ENCODE measurements around the gene RELL1.

The RELL1 gene

DNA sequence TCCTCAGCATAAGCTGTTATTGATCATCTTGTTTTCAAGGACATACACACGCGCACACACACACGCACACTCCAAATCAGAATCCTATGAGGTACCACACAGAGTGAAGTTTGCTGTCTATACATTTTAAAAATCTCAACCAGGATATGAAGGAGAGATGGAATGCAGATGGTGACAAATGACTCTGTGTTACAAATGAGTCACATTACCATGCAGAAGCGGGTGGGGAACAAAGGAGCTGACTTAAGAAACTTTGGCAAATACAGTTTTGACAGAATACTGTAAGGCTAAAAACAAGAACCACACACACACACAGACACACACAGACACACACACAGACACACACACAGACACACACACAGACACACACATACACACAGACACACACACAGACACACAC, 81.7 kb downstream of the RELL1 start:
- in situ Hi-C loops (cut with HindIII; ENCODE audit: low sequenced_read_pairs): no loop called here

DNA sequence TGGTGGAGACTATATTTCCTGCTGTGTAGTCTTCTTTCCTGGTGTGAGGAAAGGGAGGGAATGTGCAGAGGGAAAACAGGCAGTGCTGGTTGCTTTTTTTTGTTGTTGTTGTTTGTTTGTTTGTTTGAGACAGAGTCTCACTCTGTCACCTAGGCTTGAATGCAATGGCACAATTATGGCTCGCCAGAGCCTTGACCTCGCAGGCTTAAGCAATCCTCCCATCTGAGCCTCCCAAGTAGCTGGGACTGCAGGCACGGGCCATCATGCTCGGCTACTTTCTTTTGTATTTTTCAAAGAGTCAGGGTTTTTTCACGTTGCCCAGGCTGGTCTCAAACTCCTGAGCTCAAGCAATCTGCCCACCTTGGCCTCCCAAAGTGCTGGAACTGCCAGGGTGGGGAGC, 82.5 kb downstream of the RELL1 start:
- in situ Hi-C loops (cut with HindIII; ENCODE audit: low sequenced_read_pairs): no loop called here

DNA sequence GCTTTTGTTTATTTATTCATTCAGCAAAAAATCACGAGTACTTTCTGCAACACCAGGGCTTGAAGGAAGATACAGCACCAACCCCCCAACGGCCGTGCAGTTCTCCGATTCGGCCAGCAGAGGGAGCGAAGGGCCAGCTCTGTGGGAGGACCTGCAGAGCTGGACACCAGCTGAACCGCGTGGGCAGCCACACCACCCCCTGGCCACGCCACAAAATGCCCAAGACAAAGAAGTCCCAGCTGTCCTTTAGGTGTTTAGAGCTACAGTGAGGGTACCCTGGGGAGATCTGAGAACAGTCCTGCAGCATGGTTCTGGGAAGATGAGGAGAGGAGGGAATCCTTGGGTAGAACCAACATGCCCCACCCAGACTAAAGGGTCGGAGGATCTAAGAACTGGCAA, 83.1 kb downstream of the RELL1 start:
- in situ Hi-C loops (cut with HindIII; ENCODE audit: low sequenced_read_pairs): no loop called here

DNA sequence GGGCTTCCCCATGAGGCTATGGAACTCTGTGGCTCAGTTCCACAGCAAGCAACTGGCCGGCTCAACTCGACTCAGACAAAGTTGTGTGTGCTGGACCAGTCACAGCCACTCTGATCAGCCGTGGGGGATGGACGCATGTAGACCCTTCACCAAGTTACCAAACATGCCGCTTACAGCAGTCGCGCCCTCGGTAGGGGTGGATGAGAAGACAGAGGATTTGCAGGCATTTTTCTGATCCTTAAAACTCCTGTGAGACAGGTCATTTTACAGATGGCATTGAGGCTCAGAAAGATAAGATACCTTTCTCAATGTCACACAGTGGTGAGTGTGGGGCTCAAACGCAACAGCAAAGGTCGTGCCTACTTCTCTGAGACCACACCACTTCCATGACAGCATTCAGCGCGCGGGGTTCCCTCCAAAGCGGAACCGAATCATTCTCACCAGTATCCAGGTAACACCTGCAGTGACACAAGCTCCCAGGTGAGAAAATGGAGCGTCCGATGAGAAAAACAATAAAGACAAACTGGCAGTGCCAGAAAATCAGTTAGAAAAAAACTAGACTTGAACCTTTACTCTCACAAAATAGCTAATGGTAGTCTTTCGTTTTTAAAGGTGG, 83.6 kb downstream of the RELL1 start:
- in situ Hi-C loops (cut with HindIII; ENCODE audit: low sequenced_read_pairs): no loop called here

DNA sequence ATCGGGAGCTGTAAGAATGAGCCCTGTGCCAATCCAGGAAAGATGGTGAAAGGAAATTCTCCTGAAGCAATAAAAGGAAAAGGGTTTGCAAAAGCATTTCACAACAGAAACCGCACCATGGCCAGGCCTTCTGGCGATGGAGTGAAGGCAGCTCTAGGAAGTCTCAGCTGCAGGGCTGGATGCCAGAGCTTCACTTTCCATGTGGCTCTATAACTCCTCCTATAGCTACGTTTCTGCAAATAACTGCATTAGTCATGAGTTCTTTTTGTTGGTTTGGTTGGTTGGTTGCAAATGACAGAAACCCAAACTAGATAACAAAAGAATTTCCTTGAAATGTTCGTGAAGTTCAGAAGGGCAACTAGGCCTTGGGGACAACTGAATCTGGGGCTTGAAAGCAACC, 84.6 kb downstream of the RELL1 start:
- in situ Hi-C loops (cut with HindIII; ENCODE audit: low sequenced_read_pairs): no loop called here

DNA sequence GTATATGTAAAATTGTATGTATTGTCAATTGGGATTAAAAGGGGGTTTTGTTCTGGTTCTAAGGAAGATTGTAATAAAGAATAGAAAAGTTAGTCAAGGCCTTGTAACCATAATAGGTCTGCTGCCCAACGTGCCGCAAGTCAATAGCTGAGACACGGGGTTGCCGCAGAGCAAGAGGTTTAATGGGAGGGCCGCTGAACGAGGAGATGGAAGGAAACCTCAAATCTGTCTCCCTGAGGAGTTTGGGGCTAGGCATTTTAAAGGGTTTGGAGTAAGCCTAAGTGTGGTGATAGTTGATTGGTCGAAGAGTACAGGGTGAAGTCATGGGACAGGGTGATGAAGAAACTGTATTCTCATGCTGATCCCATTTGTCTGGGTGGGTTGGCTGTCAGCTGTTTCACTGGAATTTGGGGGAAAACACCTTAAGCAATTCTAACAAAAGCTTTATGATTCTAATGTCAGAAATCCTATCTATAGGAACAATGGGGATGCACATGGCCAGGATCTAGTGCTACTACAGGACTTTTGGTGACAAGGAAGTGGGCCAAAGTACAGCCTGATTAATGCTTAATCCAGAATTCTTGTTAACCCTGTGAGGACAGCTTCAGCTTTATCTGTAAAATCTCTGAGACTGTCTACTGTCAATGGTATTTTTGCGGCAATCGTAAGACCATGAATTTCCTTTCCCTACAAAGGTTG, 86.9 kb downstream of the RELL1 start:
- in situ Hi-C loops (cut with HindIII; ENCODE audit: low sequenced_read_pairs): no loop called here

DNA sequence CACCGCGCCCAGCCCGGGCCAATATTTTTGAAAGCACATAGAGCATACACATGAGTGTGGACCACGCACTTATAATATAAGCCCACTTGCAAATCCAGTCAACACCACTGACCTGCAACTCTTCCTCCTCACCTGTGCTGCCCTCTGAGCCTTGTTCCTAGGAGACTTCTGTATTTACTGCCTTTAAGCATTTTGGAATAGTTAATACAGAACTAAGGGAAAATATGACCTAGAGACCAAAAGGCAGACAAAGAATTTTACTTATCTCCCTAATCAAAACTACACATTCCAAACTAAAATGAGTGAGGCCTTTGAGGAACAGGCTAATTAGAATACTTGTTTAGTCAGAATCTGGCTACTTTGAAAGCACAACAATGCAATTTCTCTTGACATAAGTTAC, 89.1 kb downstream of the RELL1 start:
- in situ Hi-C loops (cut with HindIII; ENCODE audit: low sequenced_read_pairs): no loop called here

DNA sequence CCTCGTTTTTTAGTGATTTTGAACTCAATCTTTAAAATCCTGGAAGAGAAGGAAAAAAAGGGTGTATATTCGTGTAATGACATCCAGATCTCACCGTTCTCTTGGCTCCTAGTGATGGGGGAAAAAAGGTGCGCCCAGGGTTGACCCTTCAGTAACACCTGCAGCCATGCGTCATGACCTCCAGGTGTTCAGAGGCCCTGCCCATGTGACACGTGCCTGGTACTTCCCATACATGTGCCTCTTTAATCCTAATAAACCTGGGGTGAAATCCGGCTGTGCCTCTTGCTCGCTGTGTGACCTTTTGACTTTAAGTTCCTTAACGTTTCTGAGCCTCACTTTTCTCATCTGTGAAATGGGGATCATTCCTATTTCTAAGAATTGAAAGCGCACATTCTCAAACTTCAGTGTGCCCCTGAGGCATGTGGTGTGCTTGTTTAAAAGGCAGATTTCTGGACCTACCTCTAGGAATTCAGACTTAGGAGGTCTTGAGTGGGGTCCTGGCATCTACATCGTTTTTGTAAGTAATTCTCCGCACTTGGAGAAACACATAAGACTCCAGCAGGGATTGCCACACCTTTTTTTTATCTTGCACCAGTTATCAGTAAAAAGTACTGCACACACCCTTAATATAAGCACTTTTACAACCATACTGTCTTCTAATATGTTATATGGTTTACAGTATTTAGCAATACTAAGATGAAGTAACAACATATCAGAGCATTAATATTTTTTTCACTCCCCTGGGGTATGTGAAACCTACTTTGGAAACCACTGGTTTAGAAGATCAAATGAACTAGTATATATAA, 90.1 kb downstream of the RELL1 start:
- in situ Hi-C loops (cut with HindIII; ENCODE audit: low sequenced_read_pairs): no loop called here

DNA sequence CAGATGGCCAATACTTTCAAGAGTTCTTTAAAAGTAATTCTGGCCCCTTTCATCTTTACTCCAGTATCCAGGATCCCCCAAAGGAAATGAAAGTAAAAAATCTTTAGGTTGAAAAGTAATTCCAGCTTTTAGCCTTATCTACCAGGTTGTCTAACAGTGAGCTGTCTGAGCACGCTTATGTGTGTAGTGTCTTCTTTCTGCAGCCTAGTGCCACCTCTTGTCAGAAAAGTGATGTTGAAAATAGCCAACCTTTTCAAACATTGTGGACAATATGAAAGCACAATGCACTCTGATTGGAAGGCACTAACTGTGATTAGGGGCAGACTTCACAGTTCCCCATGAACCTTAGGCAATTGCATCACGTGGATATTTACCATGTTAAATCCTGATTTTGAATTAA, 92.1 kb downstream of the RELL1 start:
- in situ Hi-C loops (cut with HindIII; ENCODE audit: low sequenced_read_pairs): no loop called here

DNA sequence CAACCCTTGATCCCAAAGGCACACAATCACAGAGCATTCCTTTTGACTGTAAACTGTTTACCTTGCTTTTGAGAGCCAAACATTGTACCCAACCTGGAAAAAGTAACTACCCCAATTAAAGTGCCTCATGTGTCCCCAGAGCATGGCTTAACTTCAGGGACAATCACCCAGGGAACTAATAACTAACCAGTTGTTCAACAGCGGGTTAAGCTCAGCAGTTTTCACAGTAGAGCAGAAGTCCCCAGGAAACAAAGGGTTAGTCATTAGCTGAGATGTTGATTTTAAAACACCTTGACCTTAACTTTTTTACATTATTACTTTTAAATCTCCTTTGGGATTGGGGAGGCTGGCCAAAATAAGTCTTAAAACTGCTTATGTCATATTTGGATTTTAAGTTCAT, 94.8 kb downstream of the RELL1 start:
- in situ Hi-C loops (cut with HindIII; ENCODE audit: low sequenced_read_pairs): no loop called here

DNA sequence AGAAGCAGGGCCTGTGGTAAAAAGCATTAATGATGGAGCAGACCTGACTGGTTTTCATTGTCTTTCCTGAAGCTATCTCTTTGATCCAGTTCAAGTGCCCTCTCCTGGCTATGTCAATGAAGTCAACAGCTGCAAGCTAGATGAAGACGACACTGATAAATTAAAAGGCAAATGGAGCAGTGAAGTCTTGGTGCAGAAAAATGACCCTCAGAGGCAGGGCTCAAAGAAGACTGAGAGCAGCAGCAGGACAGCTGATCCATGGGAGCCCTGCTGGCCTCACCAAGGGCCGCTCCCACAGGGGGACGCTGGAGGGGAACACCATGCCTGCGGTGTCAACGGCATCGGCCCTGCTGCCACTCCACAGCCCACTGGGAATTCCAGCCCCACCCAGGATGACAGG, 96.2 kb downstream of the RELL1 start:
- in situ Hi-C loops (cut with HindIII; ENCODE audit: low sequenced_read_pairs): no loop called here

DNA sequence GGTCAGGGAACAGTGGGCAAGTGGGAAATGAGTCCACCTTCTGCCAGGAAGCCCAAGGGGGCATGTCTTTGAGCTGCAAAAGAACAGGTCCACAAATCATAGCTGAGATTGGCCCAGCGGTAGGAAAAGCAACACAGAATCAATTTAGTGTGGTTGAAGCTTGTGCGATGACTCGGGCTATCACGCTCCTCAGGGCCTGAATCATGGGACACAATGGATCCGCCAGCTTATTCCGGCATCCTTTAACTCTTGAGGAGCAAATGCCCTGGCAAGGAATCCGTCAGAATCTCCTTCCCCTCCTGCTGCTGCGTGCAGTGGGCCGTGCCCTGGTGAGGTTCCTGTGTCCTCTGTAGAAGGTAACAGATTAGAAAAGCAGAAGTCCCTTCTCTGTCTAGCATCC, 98.0 kb downstream of the RELL1 start:
- in situ Hi-C loops (cut with HindIII; ENCODE audit: low sequenced_read_pairs): no loop called here

DNA sequence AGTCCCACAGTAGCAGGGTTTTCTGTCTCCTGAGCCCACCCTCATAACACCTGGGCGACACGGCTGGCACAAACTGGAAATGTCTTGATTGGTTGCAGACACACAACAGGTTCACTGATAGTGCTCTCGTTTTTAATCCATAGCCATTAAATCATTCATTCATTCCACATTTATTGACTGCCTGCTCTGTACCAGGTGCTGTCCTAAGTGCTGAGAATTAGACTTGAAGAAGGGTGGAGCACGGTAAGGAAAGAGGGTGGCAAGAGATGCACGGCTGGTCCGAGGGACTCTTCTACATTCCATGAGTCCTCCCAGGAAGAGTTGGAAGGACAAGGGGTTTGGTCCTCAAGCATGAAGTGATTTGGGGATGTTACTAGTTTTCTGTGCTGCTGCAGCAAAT, 100.0 kb downstream of the RELL1 start:
- in situ Hi-C loops (cut with HindIII; ENCODE audit: low sequenced_read_pairs): no loop called here

DNA sequence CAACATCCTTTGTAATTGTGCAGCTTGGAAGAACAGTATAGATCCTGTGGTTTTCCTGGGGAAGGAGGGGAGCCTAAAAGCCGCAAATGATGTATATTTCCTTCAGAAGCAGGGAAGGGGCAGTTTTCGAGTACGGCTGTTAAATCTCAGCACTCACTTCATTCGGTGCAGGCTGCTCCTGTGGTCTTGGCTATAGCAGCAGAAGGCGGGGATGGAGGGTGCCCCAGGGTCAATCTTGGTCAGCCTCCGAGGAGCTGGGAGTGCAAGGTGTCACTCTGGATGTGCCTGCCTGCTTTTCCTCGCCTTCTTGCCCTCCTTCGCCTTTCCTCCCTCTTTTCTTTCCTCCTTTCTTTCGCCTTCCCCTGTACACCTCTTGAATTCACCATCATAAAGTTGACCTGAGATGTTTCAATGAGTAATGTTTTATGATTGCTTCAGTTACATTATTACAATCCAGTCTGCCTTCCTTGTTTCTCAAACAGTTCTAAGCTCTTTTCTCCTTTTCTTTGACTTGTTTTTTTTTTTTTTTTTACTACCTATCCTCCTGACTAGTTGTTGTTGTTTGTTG, 101.6 kb downstream of the RELL1 start:
- in situ Hi-C loops (cut with HindIII; ENCODE audit: low sequenced_read_pairs): no loop called here

DNA sequence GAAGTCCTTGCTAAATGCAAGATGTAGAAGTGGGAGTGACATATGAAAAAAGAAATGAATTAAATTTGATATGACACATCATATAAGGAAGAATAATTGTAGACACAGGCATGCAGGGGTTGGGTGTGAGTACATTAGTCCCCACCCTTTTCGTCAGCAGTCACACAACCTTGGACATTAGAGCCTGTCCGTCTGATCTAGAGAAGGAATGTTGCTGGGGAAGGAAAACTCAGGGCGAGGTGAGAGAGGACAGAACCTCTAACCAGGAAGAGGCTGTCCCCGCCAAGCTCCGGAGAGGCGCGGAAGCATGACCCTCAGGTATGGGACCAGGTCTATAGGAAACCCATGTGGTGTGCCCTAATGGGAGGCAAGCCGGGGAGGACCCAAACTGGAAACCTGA, 102.1 kb downstream of the RELL1 start:
- in situ Hi-C loops (cut with HindIII; ENCODE audit: low sequenced_read_pairs): no loop called here

DNA sequence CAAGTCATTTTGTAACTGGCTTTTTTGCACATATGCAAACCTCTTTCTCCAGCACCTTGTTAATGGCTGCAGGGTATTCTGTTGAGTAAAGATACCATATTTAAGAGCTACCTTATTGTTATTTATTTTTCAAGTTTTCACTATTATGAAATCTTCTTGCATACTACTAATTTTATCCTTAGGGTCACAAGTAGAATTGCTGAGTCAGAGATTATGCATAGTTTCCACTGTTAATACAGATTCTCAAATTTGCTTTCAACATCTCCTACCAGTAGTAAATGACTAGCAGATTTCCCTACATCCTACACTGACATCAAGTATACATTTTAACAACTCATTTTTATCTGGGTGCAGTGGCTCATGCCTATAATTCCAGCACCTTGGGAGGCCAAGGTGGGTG, 112.6 kb downstream of the RELL1 start:
- in situ Hi-C loops (cut with HindIII; ENCODE audit: low sequenced_read_pairs): no loop called here

DNA sequence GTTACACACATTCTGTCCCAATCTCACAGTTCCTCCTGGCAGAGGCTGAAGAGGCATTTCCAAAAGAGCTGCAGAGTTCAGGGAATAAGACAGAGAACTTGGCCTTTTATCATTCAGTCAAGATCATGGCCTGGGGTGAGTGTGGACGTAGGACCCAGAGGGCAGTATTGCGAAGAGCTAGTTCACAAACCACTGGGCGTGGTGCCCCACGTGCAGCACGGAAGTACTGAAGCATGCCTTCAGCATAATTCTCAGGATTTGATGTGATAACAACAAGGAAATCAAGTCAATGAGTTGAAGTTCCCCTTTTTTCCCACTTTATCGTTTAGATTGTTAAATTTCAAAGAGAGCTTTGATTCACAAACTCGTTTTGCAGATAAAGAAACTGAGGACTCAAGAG, 117.7 kb downstream of the RELL1 start:
- in situ Hi-C loops (cut with HindIII; ENCODE audit: low sequenced_read_pairs): no loop called here

DNA sequence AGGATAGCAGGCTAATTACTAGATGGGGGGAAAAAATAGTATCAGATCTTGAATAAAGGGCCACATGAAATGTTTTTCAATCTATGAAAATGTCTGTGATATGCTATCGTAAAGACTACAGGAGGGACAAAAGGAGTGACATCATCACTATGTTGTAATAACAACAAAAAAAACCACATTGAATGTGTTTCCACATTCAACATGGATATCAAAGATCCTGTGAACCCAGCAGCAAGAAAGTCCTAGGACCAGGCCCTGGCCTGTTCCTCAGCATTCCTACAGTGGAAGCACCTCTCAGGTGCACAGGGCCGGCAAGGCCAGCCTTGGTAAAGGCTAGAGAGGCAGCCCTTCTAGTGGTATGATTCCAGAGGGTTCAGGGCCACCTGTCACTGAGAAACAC, 118.3 kb downstream of the RELL1 start:
- in situ Hi-C loops (cut with HindIII; ENCODE audit: low sequenced_read_pairs): no loop called here

DNA sequence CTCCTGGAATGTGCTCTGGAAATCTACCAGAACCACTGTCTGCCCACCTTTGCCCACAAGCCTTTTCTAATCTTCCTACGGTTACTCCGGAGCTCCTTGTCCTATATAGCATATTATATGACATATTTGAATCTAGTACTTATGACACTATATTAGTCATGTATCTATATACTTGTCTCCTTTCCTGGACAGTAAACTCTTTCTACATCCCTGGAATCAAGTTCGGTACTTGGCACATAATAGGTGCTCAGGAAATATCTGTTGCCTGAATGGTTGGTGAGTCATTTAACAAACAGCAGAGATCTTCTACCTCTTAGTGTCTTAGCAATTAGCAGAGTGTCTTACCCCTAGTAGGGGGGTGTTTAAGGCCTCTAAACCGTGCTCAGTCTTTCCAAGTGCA, 123.6 kb downstream of the RELL1 start:
- in situ Hi-C loops (cut with HindIII; ENCODE audit: low sequenced_read_pairs): no loop called here

DNA sequence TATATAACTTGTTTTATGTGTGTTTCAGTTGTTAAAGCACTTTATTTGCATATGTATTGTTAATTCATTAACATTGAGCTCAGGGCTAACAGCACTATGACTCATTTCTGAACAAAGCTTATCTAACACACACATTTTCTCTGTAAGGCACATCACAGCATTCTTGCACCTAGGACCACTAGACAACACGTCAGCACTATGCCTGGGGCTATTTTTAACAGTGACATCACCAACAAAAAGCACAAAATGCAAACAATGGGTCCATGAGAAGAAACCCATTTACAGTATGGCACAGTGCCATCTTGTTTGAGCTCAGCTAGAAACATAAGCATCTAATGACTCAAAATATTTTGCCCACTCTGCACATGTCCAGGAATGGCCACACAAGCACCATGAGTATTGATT, 124.4 kb downstream of the RELL1 start:
- in situ Hi-C loops (cut with HindIII; ENCODE audit: low sequenced_read_pairs): no loop called here

DNA sequence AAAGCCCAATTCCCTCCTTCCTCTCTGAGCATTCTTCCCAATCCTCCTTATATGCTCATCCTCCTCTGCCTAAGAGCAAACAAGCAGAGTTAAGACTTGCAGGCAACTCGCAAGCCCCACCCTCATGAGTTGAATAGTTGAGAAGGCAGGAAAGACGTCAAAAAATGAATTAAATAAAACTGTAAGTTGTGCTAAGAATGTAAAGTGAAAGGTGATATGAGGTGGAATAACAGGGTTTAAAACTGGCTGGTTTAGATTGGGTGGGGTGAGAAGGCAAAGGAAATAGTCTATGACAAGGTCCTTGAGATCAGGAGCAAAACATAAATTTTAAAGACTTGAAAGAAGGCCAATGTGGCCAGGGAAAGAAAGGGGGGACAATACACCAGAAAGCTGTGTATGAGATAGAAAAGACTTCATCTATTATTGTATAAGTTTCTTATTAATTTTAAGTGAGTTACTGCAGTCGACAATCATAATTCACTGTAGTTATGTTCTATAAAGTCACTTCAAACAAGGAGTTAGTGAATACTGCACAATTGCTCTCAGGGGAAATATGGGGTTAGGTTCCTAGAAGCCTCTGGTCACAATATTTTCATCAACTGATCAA, 124.9 kb downstream of the RELL1 start:
- in situ Hi-C loops (cut with HindIII; ENCODE audit: low sequenced_read_pairs): no loop called here

Measured in endothelial cell of hepatic sinusoid (primary cell).